Endothelial cell of umbilical vein (primary cell): ENCODE measurements around the gene C1orf105. TPM values are rescaled to one million over a fixed set of nuclear protein-coding genes. Genes with fewer than 3 reads are reported as not detected.

Experiments
- BruUV-seq: library from RNA; stranded (reverse); fragments of 400-500 nt; replicated peaks from 2 replicates; lab custom pipeline; 2021; lab: Mats Ljungman, UMichigan
- CTCF ChIA-PET: fragments of 300-600, 350-600 bp; sonication (Branson Sonifier 250); formaldehyde crosslinking; loops from one replicate; lab custom pipeline; 2021; ENCODE audit warnings: antibody characterized with exemption, inconsistent platforms; lab: Charles Lee
- POLR2A ChIA-PET: fragments of 300-600, 350-600 bp; sonication (Branson Sonifier 250); formaldehyde crosslinking; loops from one replicate; lab custom pipeline; 2021; ENCODE audit warnings: antibody characterized with exemption, inconsistent platforms; lab: Charles Lee
- DNase-seq: peaks from one replicate; pipeline ENCODE4 v3.0.0-alpha.2; 2011; ENCODE audit warnings: low read depth, low spot score
- FAIRE-seq: peaks from 2 replicates; lab custom pipeline; 2011; peaks lifted over from hg19 to GRCh38; lab: Jason Lieb, UNC
- H2AFZ ChIP-seq: 2 replicates; pipeline ENCODE4 v1.6.0; 2012; ENCODE audit warnings: low read depth, low read length, control low read depth, inconsistent platforms
- H3K27ac ChIP-seq: 2 replicates; pipeline ENCODE4 v1.5.1; 2011; ENCODE audit warnings: low read depth, mild to moderate bottlenecking, control low read depth, low read length, moderate library complexity; ENCODE audit not compliant: insufficient read depth
- H3K27me3 ChIP-seq, 2 experiments: 2 replicates each; pipeline versions ENCODE4 v1.6.0 to v1.6.1; 2011; ENCODE audit warnings: low read length in 2 of 2, mixed read lengths in 1 of 2; ENCODE audit not compliant: control insufficient read depth in 2 of 2, insufficient read depth in 2 of 2
- H3K36me3 ChIP-seq, 2 experiments: 2 replicates in 1 of 2; 3 replicates in 1 of 2; pipeline ENCODE4 v1.5.1; 2011; ENCODE audit warnings: low read length in 2 of 2, mild to moderate bottlenecking in 1 of 2, moderate library complexity in 1 of 2; ENCODE audit not compliant: control insufficient read depth in 2 of 2, insufficient read depth in 2 of 2; ENCODE audit errors: extremely low read depth in 1 of 2
- H3K4me1 ChIP-seq: 3 replicates; pipeline ENCODE4 v1.5.1; 2011; ENCODE audit warnings: mild to moderate bottlenecking, low read length; ENCODE audit not compliant: control insufficient read depth, insufficient read depth; ENCODE audit errors: extremely low read depth
- H3K4me2 ChIP-seq: 2 replicates; pipeline ENCODE4 v1.6.1; 2011; ENCODE audit warnings: low read length, control low read depth, mixed read lengths; ENCODE audit not compliant: insufficient read depth
- H3K4me3 ChIP-seq, 3 experiments: fragments of 200-600 bp in 1 of 3; sonication (generic), shearing (Covaris generic) in 1 of 3; replicated peaks in 1 of 3; 2 replicates each; pipeline ENCODE4 v1.5.1; 2011 to 2016; ENCODE audit warnings: control low read depth in 3 of 3, low read length in 3 of 3, mild to moderate bottlenecking in 2 of 3, inconsistent platforms in 1 of 3, low read depth in 1 of 3, moderate library complexity in 1 of 3; ENCODE audit not compliant: insufficient read depth in 1 of 3
- H3K79me2 ChIP-seq: 2 replicates; pipeline ENCODE4 v1.6.0; 2012; ENCODE audit warnings: low read length, inconsistent platforms; ENCODE audit not compliant: control insufficient read depth, insufficient read depth
- H3K9ac ChIP-seq: replicated peaks from 2 replicates; pipeline ENCODE3; 2011; ENCODE audit warnings: low read length, control low read depth; ENCODE audit not compliant: insufficient read depth; ENCODE audit errors: extremely low read depth
- H3K9me1 ChIP-seq: replicated peaks from 3 replicates; pipeline ENCODE4 v1.6.0; 2011; ENCODE audit warnings: mild to moderate bottlenecking, low read length; ENCODE audit not compliant: control insufficient read depth, insufficient read depth; ENCODE audit errors: extremely low read depth
- H3K9me3 ChIP-seq: replicated peaks from 2 replicates; pipeline ENCODE4 v1.5.1; 2012; ENCODE audit warnings: low read length, inconsistent platforms; ENCODE audit not compliant: control insufficient read depth, insufficient read depth
- H4K20me1 ChIP-seq: replicated peaks from 2 replicates; pipeline ENCODE3; 2011; ENCODE audit warnings: mild to moderate bottlenecking, low read length; ENCODE audit not compliant: control insufficient read depth, insufficient read depth; ENCODE audit errors: extremely low read depth
- EZH2 ChIP-seq: IDR thresholded peaks from 2 replicates; pipeline ENCODE4 v1.6.1; 2012; ENCODE audit warnings: borderline replicate concordance, low read depth, mild to moderate bottlenecking, moderate library complexity, low read length, inconsistent platforms; ENCODE audit not compliant: severe bottlenecking
- FOS ChIP-seq: IDR thresholded peaks from 2 replicates; pipeline ENCODE4 v1.6.1; 2011; ENCODE audit warnings: mild to moderate bottlenecking, low read length, moderate library complexity, borderline replicate concordance; ENCODE audit not compliant: insufficient read depth
- GATA2 ChIP-seq: IDR thresholded peaks from 2 replicates; pipeline ENCODE4 v1.7.0; 2011; ENCODE audit warnings: low read depth, mild to moderate bottlenecking, moderate library complexity, mixed read lengths, low read length; ENCODE audit not compliant: insufficient read length, insufficient read depth
- JUN ChIP-seq: IDR thresholded peaks from 2 replicates; pipeline ENCODE4 v1.6.1; 2011; ENCODE audit warnings: borderline replicate concordance, low read depth; ENCODE audit not compliant: insufficient read length, insufficient read depth
- MYC ChIP-seq: IDR thresholded peaks from one replicate; pipeline ENCODE4 v1.6.1; 2011; ENCODE audit warnings: mild to moderate bottlenecking, low read depth, low read length
- POLR2A ChIP-seq: IDR thresholded peaks from 2 replicates; pipeline ENCODE4 v1.6.1; 2012; ENCODE audit warnings: low read depth, mild to moderate bottlenecking, control low read depth, low read length
- POLR2AphosphoS5 ChIP-seq: IDR thresholded peaks from 2 replicates; pipeline ENCODE4 v1.6.1; 2012; ENCODE audit warnings: low read depth, mild to moderate bottlenecking, control low read depth, low read length, moderate library complexity; ENCODE audit not compliant: insufficient read depth
- dilution Hi-C: fragments of 300-500 bp; cut with MboI; formaldehyde crosslinking; loops from one replicate; pipeline ENCODE4 v1.15.0; 2019; ENCODE audit warnings: low sequenced_read_pairs; ENCODE audit not compliant: extremely low pct_ligation_motif_present
- intact Hi-C: fragments of 100-400 bp; cut with micrococcal nuclease; formaldehyde crosslinking; loops from one replicate; pipeline ENCODE4 v1.10.0; 2022
- polyA plus RNA-seq, 4 experiments: library from polyadenylated mRNA; depleted of rRNA in 3 of 4; stranded (reverse) in 3 of 4; unstranded in 1 of 4; fragments of >200 nt; gene quantifications; 2 replicates each; pipeline versions ENCODE4 v1.2.1 to v1.2.3, GENCODE V29; 2011 to 2012; ENCODE audit warnings: missing spikeins in 1 of 4
- total RNA-seq: library from RNA; stranded (reverse); gene quantifications from 2 replicates; pipeline ENCODE4 v1.2.3, GENCODE V29; 2021
- TF ChIP-seq, protein P1 (sequence below): IDR thresholded peaks from 2 replicates; pipeline ENCODE4 v1.6.1; 2011; ENCODE audit not compliant: insufficient read depth, insufficient read length
- TF ChIP-seq, protein P2 (sequence below), 2 donors: IDR thresholded peaks; 1 replicate in 1 of 2; 2 replicates in 1 of 2; pipeline ENCODE4 v1.5.1; 2011; ENCODE audit warnings: low read length in 2 of 2, mild to moderate bottlenecking in 2 of 2, moderate library complexity in 2 of 2, control low read depth in 1 of 2, inconsistent platforms in 1 of 2, low read depth in 1 of 2; ENCODE audit not compliant: insufficient read depth in 1 of 2; ENCODE audit errors: extremely low read depth in 1 of 2

Gene C1orf105
- total and polyA plus RNA-seq, 2 donors (not counting 3 experiments of a cell fraction or from before 2014, with no cell fraction given) = not detected

DNA sequence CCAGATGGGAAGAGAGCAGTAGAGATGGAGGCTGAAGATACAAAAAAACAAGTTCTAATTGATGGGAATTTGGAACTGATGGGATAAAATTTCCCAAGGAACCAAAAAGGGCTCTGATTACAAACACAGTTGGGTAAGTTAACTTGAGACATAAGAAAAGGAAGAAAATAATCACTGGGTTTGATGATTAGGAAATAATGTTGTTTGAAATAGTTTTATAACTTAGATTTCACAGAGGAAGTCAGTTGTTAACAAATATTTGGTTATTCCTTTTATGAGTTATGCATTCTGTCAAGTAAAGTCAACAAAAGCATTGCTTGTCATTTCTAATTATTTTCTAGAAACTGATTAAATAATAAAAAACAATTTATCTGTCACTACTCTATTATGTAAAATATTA, 92.1 kb downstream of the C1orf105 start:
- intact Hi-C loops = no loop called here
- H2AFZ ChIP-seq = no peak overlapping the region
- dilution Hi-C loops = no loop called here
- no peaks in the 10 kb centered on the region for H3K79me2 ChIP-seq
- ChIA-PET POLR2A (no interaction called here), CTCF (interaction anchor here (1.1 kb wide), 1 partner anchor 207 kb away, joined by 4 read pairs; no protein-coding TSS in a partner anchor)
- no peaks in the 10 kb centered on the region for H4K20me1 ChIP-seq
- H3K9me3 ChIP-seq = no peaks in the 10 kb centered on the region
- FAIRE-seq = no peak
- H3K27me3 ChIP-seq = no peaks in the 10 kb centered on the region
- H3K36me3 ChIP-seq = no peaks in the 10 kb centered on the region
- H3K9ac ChIP-seq = no peak overlapping the region
- H3K4me1 ChIP-seq = no peaks in the 10 kb centered on the region
- TF ChIP-seq, protein P1, sequence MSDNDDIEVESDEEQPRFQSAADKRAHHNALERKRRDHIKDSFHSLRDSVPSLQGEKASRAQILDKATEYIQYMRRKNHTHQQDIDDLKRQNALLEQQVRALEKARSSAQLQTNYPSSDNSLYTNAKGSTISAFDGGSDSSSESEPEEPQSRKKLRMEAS = no peak
- no peak for TF ChIP-seq JUN
- TF ChIP-seq POLR2A = no peak
- no peak for TF ChIP-seq POLR2AphosphoS5
- TF ChIP-seq EZH2 = no peak
- TF ChIP-seq, protein P2, sequence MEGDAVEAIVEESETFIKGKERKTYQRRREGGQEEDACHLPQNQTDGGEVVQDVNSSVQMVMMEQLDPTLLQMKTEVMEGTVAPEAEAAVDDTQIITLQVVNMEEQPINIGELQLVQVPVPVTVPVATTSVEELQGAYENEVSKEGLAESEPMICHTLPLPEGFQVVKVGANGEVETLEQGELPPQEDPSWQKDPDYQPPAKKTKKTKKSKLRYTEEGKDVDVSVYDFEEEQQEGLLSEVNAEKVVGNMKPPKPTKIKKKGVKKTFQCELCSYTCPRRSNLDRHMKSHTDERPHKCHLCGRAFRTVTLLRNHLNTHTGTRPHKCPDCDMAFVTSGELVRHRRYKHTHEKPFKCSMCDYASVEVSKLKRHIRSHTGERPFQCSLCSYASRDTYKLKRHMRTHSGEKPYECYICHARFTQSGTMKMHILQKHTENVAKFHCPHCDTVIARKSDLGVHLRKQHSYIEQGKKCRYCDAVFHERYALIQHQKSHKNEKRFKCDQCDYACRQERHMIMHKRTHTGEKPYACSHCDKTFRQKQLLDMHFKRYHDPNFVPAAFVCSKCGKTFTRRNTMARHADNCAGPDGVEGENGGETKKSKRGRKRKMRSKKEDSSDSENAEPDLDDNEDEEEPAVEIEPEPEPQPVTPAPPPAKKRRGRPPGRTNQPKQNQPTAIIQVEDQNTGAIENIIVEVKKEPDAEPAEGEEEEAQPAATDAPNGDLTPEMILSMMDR (IDR thresholded peaks at IDR 0.05; ENCODE audit: extremely low read depth in 1 of 2, insufficient read depth in 1 of 2, low read depth in 1 of 2, low read length in 2 of 2) = no peak
- no peak for TF ChIP-seq FOS
- TF ChIP-seq GATA2 = no peak
- no peak for TF ChIP-seq MYC
- H3K4me2 ChIP-seq = no peak overlapping the region
- no peak for DNase-seq
- no peak overlapping the region for H3K27ac ChIP-seq
- no peaks in the 10 kb centered on the region for H3K9me1 ChIP-seq
- no peak overlapping the region for H3K4me3 ChIP-seq
- no TSS peak for BruUV-seq
